ENCODE measurements around the gene IL18BP. TPM values are rescaled to one million over a fixed set of nuclear protein-coding genes. Genes with fewer than 3 reads are reported as not detected.

IL18BP gene
- total RNA-seq, 2 experiments from 2014 or later: 14.7 to 16.8 TPM

DNA sequence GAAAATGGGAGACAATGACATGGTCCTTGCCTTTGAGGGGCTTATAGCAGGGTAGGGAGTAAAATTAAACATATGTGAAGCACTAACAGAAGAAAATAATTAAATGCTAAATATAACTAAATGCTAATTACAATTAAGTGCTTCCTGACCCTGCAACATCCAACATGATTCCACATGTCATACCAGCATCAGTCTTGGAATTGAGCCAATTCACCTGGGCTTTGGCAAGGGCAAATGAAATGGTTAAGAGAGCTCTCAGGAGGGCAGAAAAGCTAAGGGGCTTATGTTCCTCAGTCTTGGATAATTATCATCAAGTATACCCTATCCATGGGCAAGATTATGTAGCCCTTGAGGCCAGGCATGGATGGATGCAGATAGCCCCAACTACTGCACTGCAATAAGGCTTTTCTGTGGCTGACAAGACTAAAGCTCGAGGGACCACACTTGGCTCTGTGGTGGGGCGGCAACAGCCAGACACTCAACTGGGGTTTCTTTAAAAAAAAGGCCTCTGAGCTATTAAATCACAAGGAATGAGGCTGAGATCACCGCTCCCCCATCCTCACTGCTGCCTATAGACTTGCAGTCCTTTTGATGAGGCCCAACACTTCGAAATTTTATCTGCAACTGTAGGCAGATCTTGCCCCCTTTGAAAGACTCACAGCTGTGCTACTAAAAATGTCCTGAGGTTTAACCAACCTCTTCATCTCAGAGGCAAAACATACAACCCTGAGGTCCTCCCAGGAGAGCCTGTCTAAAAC is 39.0 kb downstream of the IL18BP start:
- Histone ChIP-seq H3K36me3 (ENCODE audit: insufficient read depth, low read length) (peaks cover 38% of the 10 kb centered on the region), H3K27me3 (ENCODE audit: control insufficient read depth in 1 of 2, insufficient read depth in 2 of 2, low read length in 2 of 2) (no peaks in the 10 kb centered on the region), H3K4me1 (ENCODE audit: insufficient read depth, low read length) (peaks cover 76% of the 10 kb centered on the region), H3K9me3 (ENCODE audit: control insufficient read depth in 1 of 2, insufficient read depth in 1 of 2, low read length in 2 of 2) (no peaks in the 10 kb centered on the region), H3K4me3 (ENCODE audit: low read length) (peak overlapping the region; percentile 75), H3K27ac (ENCODE audit: low read depth in 1 of 2, low read length in 2 of 2) (peak overlapping the region in 1 of 2 donors; percentile 91)
- CTCF ChIA-PET: interaction anchor here (1.4 to 4.5 kb wide), 3 partner anchors 12 to 107 kb away, joined by 3 to 56 read pairs (median 24); no protein-coding TSS in a partner anchor
- POLR2A ChIA-PET: interaction anchor here (1.0 to 5.4 kb wide), 3 partner anchors 12 to 74 kb away, joined by 3 to 52 read pairs (median 44); partner anchors contain the start of gene ANAPC15
- no peak overlapping the region for H3K27ac Mint-ChIP-seq
- TF ChIP-seq, protein P1, sequence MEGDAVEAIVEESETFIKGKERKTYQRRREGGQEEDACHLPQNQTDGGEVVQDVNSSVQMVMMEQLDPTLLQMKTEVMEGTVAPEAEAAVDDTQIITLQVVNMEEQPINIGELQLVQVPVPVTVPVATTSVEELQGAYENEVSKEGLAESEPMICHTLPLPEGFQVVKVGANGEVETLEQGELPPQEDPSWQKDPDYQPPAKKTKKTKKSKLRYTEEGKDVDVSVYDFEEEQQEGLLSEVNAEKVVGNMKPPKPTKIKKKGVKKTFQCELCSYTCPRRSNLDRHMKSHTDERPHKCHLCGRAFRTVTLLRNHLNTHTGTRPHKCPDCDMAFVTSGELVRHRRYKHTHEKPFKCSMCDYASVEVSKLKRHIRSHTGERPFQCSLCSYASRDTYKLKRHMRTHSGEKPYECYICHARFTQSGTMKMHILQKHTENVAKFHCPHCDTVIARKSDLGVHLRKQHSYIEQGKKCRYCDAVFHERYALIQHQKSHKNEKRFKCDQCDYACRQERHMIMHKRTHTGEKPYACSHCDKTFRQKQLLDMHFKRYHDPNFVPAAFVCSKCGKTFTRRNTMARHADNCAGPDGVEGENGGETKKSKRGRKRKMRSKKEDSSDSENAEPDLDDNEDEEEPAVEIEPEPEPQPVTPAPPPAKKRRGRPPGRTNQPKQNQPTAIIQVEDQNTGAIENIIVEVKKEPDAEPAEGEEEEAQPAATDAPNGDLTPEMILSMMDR (IDR thresholded peaks at IDR 0.05): no peak
- peaks cover 46% of the 10 kb centered on the region for H3K4me1 Mint-ChIP-seq (ENCODE audit: low read depth)
- DNase-seq (no peak), ATAC-seq (ENCODE audit: poor library complexity) (no peak)
- no peaks in the 10 kb centered on the region for H3K27me3 Mint-ChIP-seq
- intact Hi-C loops (cut with DNase I, micrococcal nuclease): no loop called here
- peak overlapping the region; percentile 22 for H3K4me3 Mint-ChIP-seq
- no peaks in the 10 kb centered on the region for H3K9me3 Mint-ChIP-seq
- H3K36me3 Mint-ChIP-seq (ENCODE audit: low read depth): peaks cover 39% of the 10 kb centered on the region

DNA sequence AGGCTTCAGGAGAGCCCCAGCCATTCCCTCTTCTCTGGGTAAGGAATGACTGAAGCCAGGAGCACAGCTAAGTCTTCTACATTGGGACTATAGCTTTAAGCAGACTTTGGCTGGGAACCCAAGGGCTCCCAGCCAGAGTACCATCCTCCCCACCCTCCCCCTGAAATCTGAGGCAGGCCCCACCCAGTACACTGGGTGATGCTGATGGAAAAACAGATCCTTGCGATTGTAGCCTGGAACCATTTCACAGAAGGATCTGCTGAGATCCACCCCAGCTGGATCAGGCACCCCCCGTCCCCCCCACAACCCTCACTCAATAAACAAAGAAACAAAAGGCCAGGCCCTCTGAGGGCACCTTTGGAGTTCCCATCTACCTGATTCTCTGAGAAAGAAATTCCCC is 39.8 kb downstream of the IL18BP start:
- Mint-ChIP-seq H3K9me3 (no peaks in the 10 kb centered on the region), H3K36me3 (ENCODE audit: low read depth) (peaks cover 31% of the 10 kb centered on the region), H3K27ac (no peak overlapping the region), H3K4me1 (ENCODE audit: low read depth) (peaks cover 45% of the 10 kb centered on the region), H3K4me3 (no peak overlapping the region), H3K27me3 (no peaks in the 10 kb centered on the region)
- H3K9me3 ChIP-seq (ENCODE audit: control insufficient read depth in 1 of 2, insufficient read depth in 1 of 2, low read length in 2 of 2): no peaks in the 10 kb centered on the region
- H3K4me3 ChIP-seq (ENCODE audit: low read length): peak overlapping the region; percentile 75
- H3K36me3 ChIP-seq (ENCODE audit: insufficient read depth, low read length): peaks cover 30% of the 10 kb centered on the region
- ATAC-seq (ENCODE audit: poor library complexity): no peak
- intact Hi-C loops (cut with DNase I, micrococcal nuclease): no loop called here
- peaks cover 78% of the 10 kb centered on the region for H3K4me1 ChIP-seq (ENCODE audit: insufficient read depth, low read length)
- no peak for DNase-seq
- POLR2A ChIA-PET: interaction anchor here (1.0 to 5.4 kb wide), 8 partner anchors 12 to 110 kb away, joined by 3 to 52 read pairs (median 25); partner anchors contain the start of genes ANAPC15, NUMA1, RNF121 and XNDC1N
- CTCF ChIA-PET: interaction anchor here (4.0 to 4.5 kb wide), 2 partner anchors 13 to 52 kb away, joined by 24 to 56 read pairs; no protein-coding TSS in a partner anchor
- H3K27me3 ChIP-seq (ENCODE audit: control insufficient read depth in 1 of 2, insufficient read depth in 2 of 2, low read length in 2 of 2): no peaks in the 10 kb centered on the region
- H3K27ac ChIP-seq (ENCODE audit: low read depth in 1 of 2, low read length in 2 of 2): peak overlapping the region; percentile 91 to 95
- TF ChIP-seq, protein P1 (IDR thresholded peaks at IDR 0.05): no peak

DNA sequence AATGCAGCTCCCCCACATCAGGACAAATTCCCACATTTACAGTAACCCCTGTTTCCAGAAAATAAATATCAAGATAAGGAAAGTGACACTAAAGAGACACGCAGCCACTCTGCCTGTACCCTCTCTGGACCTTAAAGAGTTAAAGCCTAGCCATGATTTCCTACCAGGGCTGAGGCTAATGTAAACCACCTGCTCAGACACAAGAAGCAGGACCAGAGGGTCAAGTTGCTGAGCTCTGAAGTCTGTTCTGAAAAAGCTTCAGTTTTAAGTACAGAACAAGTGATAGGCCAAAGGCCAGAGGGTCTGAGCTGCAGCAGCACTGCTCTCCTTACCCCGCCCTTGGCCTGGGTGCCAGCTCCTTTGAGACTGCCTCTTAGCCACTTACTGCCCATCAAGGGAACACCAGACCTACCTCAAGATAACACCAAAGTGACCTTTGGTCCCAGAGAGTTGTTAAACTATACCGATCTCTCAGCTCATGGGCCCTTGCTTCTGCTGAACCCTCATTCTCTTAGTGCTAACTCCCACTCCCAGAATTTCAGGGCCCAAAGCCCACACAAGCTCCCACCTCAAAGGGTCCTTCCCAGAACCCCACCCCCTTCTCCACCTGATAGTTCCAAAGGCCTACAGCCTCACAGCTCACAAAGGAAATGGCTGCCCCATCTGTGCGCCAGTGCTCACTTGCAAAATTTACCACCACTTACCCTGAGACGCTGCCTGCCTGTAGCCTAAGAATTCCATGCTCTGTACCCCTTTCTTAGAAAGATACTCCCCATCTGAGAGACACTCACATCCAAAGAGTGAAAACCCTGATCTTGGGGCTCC is 40.5 kb downstream of the IL18BP start:
- H3K27ac Mint-ChIP-seq: no peak overlapping the region
- ATAC-seq (ENCODE audit: poor library complexity) (no peak), DNase-seq (peak in 2 of 14 experiments; percentile 3 to 23)
- intact Hi-C loops (cut with DNase I, micrococcal nuclease): no loop called here
- H3K9me3 ChIP-seq (ENCODE audit: control insufficient read depth in 1 of 2, insufficient read depth in 1 of 2, low read length in 2 of 2): no peaks in the 10 kb centered on the region
- H3K27ac ChIP-seq (ENCODE audit: low read depth in 1 of 2, low read length in 2 of 2): peak overlapping the region; percentile 91 to 95
- peaks cover 46% of the 10 kb centered on the region for H3K4me1 Mint-ChIP-seq (ENCODE audit: low read depth)
- TF ChIP-seq, protein P1 (IDR thresholded peaks at IDR 0.05): no peak
- peaks cover 23% of the 10 kb centered on the region for H3K36me3 ChIP-seq (ENCODE audit: insufficient read depth, low read length)
- ChIA-PET CTCF (interaction anchor here (1.6 to 4.5 kb wide), 3 partner anchors 13 to 52 kb away, joined by 5 to 56 read pairs (median 24); no protein-coding TSS in a partner anchor), POLR2A (interaction anchor here (1.2 to 5.4 kb wide), 20 partner anchors 10 to 395 kb away, joined by 4 to 52 read pairs (median 12); partner anchors contain the start of genes ANAPC15, CLPB, IL18BP and LAMTOR1)
- no peaks in the 10 kb centered on the region for H3K27me3 Mint-ChIP-seq
- H3K4me1 ChIP-seq (ENCODE audit: insufficient read depth, low read length): peaks cover 76% of the 10 kb centered on the region
- no peak overlapping the region for H3K4me3 Mint-ChIP-seq
- no peaks in the 10 kb centered on the region for H3K9me3 Mint-ChIP-seq
- peaks cover 24% of the 10 kb centered on the region for H3K36me3 Mint-ChIP-seq (ENCODE audit: low read depth)
- no peaks in the 10 kb centered on the region for H3K27me3 ChIP-seq (ENCODE audit: control insufficient read depth in 1 of 2, insufficient read depth in 2 of 2, low read length in 2 of 2)
- H3K4me3 ChIP-seq (ENCODE audit: low read length): peak overlapping the region; percentile 75
